ENCODE results near the gene ZNF611. TPM values are rescaled to one million over a fixed set of nuclear protein-coding genes. Genes with fewer than 3 reads are reported as not detected.
"Not testable (repeated sequence)": the region's sequence is repeated elsewhere in the genome, so short reads cannot be mapped to it uniquely, and the experiment has no call there.

ZNF611 gene
- total RNA-seq, 1 experiment from 2014 or later: 16.6 TPM

DNA sequence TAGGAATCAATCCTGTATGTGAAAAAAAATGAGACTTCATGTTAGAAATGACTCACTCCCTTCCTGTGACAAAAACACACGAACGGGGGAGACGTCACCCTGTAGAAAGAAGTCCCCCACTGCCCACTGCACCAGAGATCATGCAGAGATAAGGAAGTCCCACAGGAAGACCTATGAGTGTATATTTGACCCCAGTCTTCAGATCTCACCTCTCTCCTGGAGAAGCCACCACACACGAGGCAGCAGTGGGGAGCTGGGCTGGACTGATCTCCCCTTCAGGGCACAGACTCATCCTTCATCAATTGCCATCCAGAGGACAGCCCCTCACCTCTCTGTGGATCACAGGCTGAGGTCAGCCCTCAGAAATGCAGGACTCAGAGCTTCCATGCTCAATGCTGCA is 18.9 kb downstream of the ZNF611 start:
- ATAC-seq; H3K4me1 ChIP-seq (ENCODE audit: control insufficient read depth, insufficient read depth, low read length); POLR2A ChIA-PET; DNase-seq (ENCODE audit: low read depth, low spot score); H3K9me3 ChIP-seq (ENCODE audit: control insufficient read depth, insufficient read depth, low read depth, low read length); H3K27ac ChIP-seq (ENCODE audit: low read length); H3K27me3 ChIP-seq (ENCODE audit: control insufficient read depth, insufficient read depth, low read length); BruUV-seq (replicated peaks); H3K36me3 ChIP-seq (ENCODE audit: control insufficient read depth, insufficient read depth, low read length); H3K4me3 ChIP-seq (ENCODE audit: low read depth in 2 of 2, low read length in 2 of 2); intact Hi-C loops (cut with micrococcal nuclease; ENCODE audit: unreplicated experiment); CTCF ChIA-PET; in situ Hi-C loops (cut with HindIII; ENCODE audit: low pct_unique_long_range_greater_than_20kb, low sequenced_read_pairs): not testable (repeated sequence)

DNA sequence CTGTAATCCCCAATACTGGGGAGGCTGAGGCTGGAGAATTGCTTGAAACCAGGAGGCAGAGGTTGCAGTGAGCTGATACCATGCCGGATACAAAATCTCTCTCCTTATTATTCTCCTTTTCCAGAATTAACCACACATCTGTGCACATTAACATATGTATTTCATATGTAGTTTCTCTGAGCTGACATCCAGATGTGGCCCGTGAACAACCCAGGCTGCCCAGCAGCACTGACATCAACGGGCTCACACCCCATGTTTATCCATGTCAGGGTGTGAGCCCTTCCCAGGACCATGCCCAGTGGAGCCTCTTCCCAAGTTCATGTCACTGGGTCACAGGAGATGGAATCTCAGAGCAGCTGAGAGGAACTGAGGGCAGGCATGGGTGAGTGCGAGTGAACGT is 19.5 kb downstream of the ZNF611 start:
- in situ Hi-C loops (cut with HindIII; ENCODE audit: low pct_unique_long_range_greater_than_20kb, low sequenced_read_pairs); intact Hi-C loops (cut with micrococcal nuclease; ENCODE audit: unreplicated experiment); BruUV-seq (replicated peaks): not testable (repeated sequence)

DNA sequence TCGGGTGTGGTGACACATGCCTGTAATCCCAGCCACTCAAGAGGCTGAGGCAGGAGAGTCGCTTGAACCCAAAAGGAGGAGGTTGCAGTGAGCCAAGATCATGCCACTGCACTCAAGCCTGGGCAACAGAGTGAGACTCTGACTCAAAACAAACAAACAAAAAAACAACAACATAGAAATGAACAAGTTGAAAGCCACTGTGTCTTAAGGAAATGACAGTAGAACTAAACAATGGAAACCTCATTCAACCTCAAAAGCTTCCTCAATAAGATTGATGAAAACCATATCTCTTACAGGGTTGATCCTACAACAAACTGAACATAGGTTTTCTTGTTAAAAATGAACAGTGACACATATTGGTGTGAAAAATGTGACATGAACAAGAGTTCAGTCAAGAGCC is 21.8 kb downstream of the ZNF611 start:
- BruUV-seq (replicated peaks); H3K4me3 ChIP-seq (ENCODE audit: low read depth in 2 of 2, low read length in 2 of 2); H3K27me3 ChIP-seq (ENCODE audit: control insufficient read depth, insufficient read depth, low read length); H3K9me3 ChIP-seq (ENCODE audit: control insufficient read depth, insufficient read depth, low read depth, low read length); POLR2A ChIA-PET; H3K4me1 ChIP-seq (ENCODE audit: control insufficient read depth, insufficient read depth, low read length); DNase-seq (ENCODE audit: low read depth, low spot score); in situ Hi-C loops (cut with HindIII; ENCODE audit: low pct_unique_long_range_greater_than_20kb, low sequenced_read_pairs); ATAC-seq; intact Hi-C loops (cut with micrococcal nuclease; ENCODE audit: unreplicated experiment); CTCF ChIA-PET; H3K27ac ChIP-seq (ENCODE audit: low read length); H3K36me3 ChIP-seq (ENCODE audit: control insufficient read depth, insufficient read depth, low read length): not testable (repeated sequence)

More for the DNA sequence above, 19.5 kb downstream of the ZNF611 start:
- H3K27me3 ChIP-seq (ENCODE audit: control insufficient read depth, insufficient read depth, low read length); ATAC-seq; H3K27ac ChIP-seq (ENCODE audit: low read length); H3K4me1 ChIP-seq (ENCODE audit: control insufficient read depth, insufficient read depth, low read length); DNase-seq (ENCODE audit: low read depth, low spot score); H3K9me3 ChIP-seq (ENCODE audit: control insufficient read depth, insufficient read depth, low read depth, low read length); POLR2A ChIA-PET; H3K4me3 ChIP-seq (ENCODE audit: low read depth in 2 of 2, low read length in 2 of 2); CTCF ChIA-PET; H3K36me3 ChIP-seq (ENCODE audit: control insufficient read depth, insufficient read depth, low read length): not testable (repeated sequence)

DNA sequence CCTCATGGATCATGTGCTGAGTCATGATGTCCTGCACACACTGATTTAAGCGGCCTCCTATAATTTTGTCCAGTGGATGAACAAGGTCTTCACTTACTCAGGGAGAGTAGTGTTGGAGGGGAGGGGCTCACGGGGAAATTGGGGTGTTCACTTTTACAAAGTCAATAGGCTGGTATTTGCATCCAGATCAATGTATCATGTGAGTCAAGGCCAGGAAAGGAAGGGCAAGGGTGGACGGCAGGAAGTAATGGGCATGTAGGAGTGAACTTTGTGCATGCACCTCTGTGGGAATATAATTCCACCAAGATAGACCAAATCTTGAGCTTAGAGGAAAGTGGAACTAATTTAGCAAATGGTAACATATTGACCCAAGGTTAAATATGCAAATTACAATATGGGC is 23.2 kb downstream of the ZNF611 start:
- POLR2A ChIA-PET: interaction anchor here (0.7 kb wide), 1 partner anchor 10 kb away, joined by 8 read pairs; no protein-coding TSS in a partner anchor
- BruUV-seq (replicated peaks); H3K27ac ChIP-seq (ENCODE audit: low read length); ATAC-seq; CTCF ChIA-PET; intact Hi-C loops (cut with micrococcal nuclease; ENCODE audit: unreplicated experiment); H3K4me1 ChIP-seq (ENCODE audit: control insufficient read depth, insufficient read depth, low read length); in situ Hi-C loops (cut with HindIII; ENCODE audit: low pct_unique_long_range_greater_than_20kb, low sequenced_read_pairs); H3K4me3 ChIP-seq (ENCODE audit: low read depth in 2 of 2, low read length in 2 of 2); H3K9me3 ChIP-seq (ENCODE audit: control insufficient read depth, insufficient read depth, low read depth, low read length); DNase-seq (ENCODE audit: low read depth, low spot score); H3K36me3 ChIP-seq (ENCODE audit: control insufficient read depth, insufficient read depth, low read length); H3K27me3 ChIP-seq (ENCODE audit: control insufficient read depth, insufficient read depth, low read length): not testable (repeated sequence)

DNA sequence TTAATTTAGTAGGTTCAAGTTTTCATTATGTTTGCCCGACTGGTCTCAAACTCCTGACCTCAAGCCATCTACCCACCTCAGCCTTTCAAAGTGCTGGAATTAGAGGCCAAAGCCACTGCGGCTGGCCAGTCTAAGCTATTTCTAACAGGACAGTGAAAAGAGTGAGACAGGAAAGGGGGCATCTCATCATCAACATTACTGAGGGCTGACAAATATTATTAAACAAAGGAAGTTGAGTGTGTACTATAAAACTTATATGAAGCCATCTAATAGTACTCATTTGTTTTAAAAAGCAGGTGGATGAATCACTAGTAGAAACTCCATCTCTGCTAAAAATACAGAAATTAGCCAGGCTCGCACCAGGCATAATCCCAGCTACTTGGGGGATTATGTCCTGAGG is 24.3 kb downstream of the ZNF611 start:
- H3K36me3 ChIP-seq (ENCODE audit: control insufficient read depth, insufficient read depth, low read length): no peaks in the 10 kb centered on the region
- H3K27me3 ChIP-seq (ENCODE audit: control insufficient read depth, insufficient read depth, low read length): no peaks in the 10 kb centered on the region
- no peak overlapping the region for H3K27ac ChIP-seq (ENCODE audit: low read length)
- H3K4me3 ChIP-seq (ENCODE audit: low read depth in 2 of 2, low read length in 2 of 2): no peak overlapping the region
- DNase-seq (ENCODE audit: low read depth, low spot score) (no peak), ATAC-seq (no peak)
- in situ Hi-C loops (cut with HindIII; ENCODE audit: low pct_unique_long_range_greater_than_20kb, low sequenced_read_pairs) (no loop called here), intact Hi-C loops (cut with micrococcal nuclease; ENCODE audit: unreplicated experiment) (no loop called here)
- no peak for TF ChIP-seq POLR2AphosphoS5 (IDR thresholded peaks at IDR 0.05; ENCODE audit: low read depth, low read length)
- TF ChIP-seq, protein P1, sequence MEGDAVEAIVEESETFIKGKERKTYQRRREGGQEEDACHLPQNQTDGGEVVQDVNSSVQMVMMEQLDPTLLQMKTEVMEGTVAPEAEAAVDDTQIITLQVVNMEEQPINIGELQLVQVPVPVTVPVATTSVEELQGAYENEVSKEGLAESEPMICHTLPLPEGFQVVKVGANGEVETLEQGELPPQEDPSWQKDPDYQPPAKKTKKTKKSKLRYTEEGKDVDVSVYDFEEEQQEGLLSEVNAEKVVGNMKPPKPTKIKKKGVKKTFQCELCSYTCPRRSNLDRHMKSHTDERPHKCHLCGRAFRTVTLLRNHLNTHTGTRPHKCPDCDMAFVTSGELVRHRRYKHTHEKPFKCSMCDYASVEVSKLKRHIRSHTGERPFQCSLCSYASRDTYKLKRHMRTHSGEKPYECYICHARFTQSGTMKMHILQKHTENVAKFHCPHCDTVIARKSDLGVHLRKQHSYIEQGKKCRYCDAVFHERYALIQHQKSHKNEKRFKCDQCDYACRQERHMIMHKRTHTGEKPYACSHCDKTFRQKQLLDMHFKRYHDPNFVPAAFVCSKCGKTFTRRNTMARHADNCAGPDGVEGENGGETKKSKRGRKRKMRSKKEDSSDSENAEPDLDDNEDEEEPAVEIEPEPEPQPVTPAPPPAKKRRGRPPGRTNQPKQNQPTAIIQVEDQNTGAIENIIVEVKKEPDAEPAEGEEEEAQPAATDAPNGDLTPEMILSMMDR (IDR thresholded peaks at IDR 0.05): no peak
- TF ChIP-seq, protein P2, sequence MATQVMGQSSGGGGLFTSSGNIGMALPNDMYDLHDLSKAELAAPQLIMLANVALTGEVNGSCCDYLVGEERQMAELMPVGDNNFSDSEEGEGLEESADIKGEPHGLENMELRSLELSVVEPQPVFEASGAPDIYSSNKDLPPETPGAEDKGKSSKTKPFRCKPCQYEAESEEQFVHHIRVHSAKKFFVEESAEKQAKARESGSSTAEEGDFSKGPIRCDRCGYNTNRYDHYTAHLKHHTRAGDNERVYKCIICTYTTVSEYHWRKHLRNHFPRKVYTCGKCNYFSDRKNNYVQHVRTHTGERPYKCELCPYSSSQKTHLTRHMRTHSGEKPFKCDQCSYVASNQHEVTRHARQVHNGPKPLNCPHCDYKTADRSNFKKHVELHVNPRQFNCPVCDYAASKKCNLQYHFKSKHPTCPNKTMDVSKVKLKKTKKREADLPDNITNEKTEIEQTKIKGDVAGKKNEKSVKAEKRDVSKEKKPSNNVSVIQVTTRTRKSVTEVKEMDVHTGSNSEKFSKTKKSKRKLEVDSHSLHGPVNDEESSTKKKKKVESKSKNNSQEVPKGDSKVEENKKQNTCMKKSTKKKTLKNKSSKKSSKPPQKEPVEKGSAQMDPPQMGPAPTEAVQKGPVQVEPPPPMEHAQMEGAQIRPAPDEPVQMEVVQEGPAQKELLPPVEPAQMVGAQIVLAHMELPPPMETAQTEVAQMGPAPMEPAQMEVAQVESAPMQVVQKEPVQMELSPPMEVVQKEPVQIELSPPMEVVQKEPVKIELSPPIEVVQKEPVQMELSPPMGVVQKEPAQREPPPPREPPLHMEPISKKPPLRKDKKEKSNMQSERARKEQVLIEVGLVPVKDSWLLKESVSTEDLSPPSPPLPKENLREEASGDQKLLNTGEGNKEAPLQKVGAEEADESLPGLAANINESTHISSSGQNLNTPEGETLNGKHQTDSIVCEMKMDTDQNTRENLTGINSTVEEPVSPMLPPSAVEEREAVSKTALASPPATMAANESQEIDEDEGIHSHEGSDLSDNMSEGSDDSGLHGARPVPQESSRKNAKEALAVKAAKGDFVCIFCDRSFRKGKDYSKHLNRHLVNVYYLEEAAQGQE (IDR thresholded peaks at IDR 0.05; ENCODE audit: insufficient read depth in 1 of 2, low read depth in 2 of 2, low read length in 1 of 2): no peak
- no peak for TF ChIP-seq TCF7L2 (IDR thresholded peaks at IDR 0.05; ENCODE audit: low read depth, low read length)
- no peak for TF ChIP-seq SIN3A (IDR thresholded peaks at IDR 0.05; ENCODE audit: borderline replicate concordance, insufficient read depth, low read depth, low read length)
- peaks cover 6% of the 10 kb centered on the region; the same call in 1 of the 2 replicates for H3K9me3 ChIP-seq (ENCODE audit: control insufficient read depth, insufficient read depth, low read depth, low read length)
- ChIA-PET POLR2A (no interaction called here), CTCF (no interaction called here)
- H3K4me1 ChIP-seq (ENCODE audit: control insufficient read depth, insufficient read depth, low read length): no peaks in the 10 kb centered on the region
- BruUV-seq (replicated peaks): no TSS peak
